Astrocyte of the spinal cord (primary cell): ENCODE measurements around the gene PRDM16.

Experiments
- DNase-seq: peaks from one replicate; pipeline ENCODE4 v3.0.0; 2011; ENCODE audit warnings: low read depth, low spot score
- H3K4me3 ChIP-seq: 2 replicates; pipeline ENCODE4 v1.5.1; 2011; ENCODE audit warnings: low read depth, mild to moderate bottlenecking, low read length, moderate library complexity
- CTCF ChIP-seq: IDR thresholded peaks from 2 replicates; pipeline ENCODE4 v1.5.1; 2012; ENCODE audit warnings: low read depth, mild to moderate bottlenecking, low read length, inconsistent platforms
- in situ Hi-C: cut with HindIII; loops from 2 replicates; pipeline ENCODE4 v1.10.0; 2017; ENCODE audit warnings: low sequenced_read_pairs

The PRDM16 gene

GRCh38 chr1:3456449-3456963, 387.5 kb downstream of the PRDM16 start:
- in situ Hi-C loops, result no loop called here
- H3K4me3 ChIP-seq, result no peak overlapping the region
- TF ChIP-seq CTCF, result no peak
- no peak for DNase-seq

GRCh38 chr1:3456964-3457909, 388.2 kb downstream of the PRDM16 start:
- in situ Hi-C loops, result no loop called here
- TF ChIP-seq CTCF, result no peak
- no peak overlapping the region for H3K4me3 ChIP-seq
- DNase-seq, result no peak

GRCh38 chr1:3457910-3458883, 389.2 kb downstream of the PRDM16 start:
- in situ Hi-C loops, result no loop called here

GRCh38 chr1:3459051-3459908, 390.3 kb downstream of the PRDM16 start:
- TF ChIP-seq CTCF, result no peak
- no peak for DNase-seq
- no peak overlapping the region for H3K4me3 ChIP-seq
- in situ Hi-C loops, result no loop called here

More at GRCh38 chr1:3457910-3458883, 389.2 kb downstream of the PRDM16 start:
- no peak for TF ChIP-seq CTCF
- no peak for DNase-seq
- no peak overlapping the region for H3K4me3 ChIP-seq

- TF ChIP-seq CTCF, result no peak
- in situ Hi-C loops, result no loop called here
- no peak overlapping the region for H3K4me3 ChIP-seq
- DNase-seq, result no peak
These were observed 391.1 kb downstream of the PRDM16 start for GRCh38 chr1:3459940-3460671.
